ENCODE data around the gene IGLL5.

The IGLL5 gene

DNA sequence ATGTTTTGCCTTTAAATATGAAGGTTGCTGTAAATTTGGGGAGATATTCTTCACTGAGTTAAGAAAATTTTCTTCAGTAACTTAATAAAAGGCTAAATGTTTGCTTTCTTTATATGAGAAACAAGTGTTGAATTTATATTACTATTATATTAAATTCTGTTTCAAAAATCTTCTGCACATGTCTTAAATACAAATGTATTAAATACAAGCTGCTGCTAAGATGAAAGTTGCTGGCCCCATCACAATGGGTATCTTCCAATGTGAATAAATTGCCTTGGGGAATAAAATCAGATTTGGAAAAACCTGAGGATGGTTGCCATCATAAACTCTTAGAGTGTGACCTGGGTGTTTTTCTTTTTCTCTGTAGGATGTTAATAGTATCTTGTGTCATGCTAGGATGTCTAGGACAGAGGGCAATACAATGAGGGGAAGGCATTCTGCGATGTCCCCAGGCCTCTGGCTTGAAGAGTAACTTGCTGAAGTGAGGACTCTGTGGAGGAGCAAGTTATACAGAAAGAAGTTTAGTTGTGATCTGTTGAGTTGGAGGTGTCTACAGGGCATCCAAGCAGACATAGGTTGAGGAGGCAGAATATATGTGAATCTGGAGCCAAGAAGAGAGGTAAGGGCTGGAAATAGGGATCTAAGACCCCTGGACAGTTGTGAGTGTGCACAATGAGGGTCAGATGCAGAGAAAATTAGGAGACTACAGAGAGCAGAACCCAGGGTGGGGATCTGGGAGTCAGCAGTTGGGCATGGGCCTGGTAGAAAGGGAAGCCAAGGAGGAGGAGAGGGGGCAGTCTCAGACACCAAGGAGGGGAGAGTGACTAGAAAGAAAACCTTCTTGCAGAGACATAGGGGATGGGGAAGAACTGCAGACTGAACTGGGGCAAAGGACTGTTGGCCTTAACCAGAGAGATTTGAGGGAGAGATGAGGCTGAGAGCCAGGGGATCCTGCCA lies 4.8 kb downstream of the IGLL5 start:
- no peak for DNase-seq (ENCODE audit: low read depth)
- TF ChIP-seq, protein P1, sequence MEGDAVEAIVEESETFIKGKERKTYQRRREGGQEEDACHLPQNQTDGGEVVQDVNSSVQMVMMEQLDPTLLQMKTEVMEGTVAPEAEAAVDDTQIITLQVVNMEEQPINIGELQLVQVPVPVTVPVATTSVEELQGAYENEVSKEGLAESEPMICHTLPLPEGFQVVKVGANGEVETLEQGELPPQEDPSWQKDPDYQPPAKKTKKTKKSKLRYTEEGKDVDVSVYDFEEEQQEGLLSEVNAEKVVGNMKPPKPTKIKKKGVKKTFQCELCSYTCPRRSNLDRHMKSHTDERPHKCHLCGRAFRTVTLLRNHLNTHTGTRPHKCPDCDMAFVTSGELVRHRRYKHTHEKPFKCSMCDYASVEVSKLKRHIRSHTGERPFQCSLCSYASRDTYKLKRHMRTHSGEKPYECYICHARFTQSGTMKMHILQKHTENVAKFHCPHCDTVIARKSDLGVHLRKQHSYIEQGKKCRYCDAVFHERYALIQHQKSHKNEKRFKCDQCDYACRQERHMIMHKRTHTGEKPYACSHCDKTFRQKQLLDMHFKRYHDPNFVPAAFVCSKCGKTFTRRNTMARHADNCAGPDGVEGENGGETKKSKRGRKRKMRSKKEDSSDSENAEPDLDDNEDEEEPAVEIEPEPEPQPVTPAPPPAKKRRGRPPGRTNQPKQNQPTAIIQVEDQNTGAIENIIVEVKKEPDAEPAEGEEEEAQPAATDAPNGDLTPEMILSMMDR (IDR thresholded peaks at IDR 0.05; ENCODE audit: low read depth, low read length, missing control alignments), result no peak
- no peak overlapping the region for H3K4me3 ChIP-seq (ENCODE audit: low read depth, low read length)
- in situ Hi-C loops (cut with HindIII; ENCODE audit: low sequenced_read_pairs), result no loop called here

DNA sequence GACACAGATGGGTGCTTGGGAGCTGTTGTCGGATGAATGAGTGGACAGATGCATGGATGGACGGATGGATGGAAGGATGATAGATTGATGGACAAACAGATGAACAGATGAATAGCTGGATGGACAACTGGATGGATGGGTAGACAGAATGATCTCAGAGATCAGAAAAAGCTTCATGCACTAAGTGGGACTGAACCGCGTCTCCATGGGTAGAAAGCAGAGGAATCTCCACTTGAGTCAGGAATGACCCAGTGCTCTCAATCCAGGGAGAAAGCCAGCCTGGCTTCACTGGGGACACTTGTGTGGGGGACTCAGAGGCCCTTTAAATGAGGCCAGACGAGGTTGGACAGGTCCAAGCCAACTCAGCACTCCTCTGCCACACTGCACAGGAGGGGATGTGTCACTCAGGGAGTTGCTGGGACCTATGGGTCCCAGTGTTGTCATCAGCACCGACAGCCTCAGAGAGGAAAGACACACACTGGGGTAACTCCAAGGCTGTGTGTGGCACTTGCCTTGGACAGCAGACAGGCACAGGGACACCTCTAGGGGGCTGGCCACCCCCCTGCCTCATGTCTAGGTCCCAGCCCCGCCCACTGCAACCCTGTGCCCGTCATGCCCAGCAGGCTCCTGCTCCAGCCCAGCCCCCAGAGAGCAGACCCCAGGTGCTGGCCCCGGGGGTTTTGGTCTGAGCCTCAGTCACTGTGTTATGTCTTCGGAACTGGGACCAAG lies 5.6 kb downstream of the IGLL5 start:
- in situ Hi-C loops (cut with HindIII; ENCODE audit: low sequenced_read_pairs), result no loop called here
- DNase-seq (ENCODE audit: low read depth), result no peak
- TF ChIP-seq, protein P1 (IDR thresholded peaks at IDR 0.05; ENCODE audit: low read depth, low read length, missing control alignments), result no peak
- no peak overlapping the region for H3K4me3 ChIP-seq (ENCODE audit: low read depth, low read length)

DNA sequence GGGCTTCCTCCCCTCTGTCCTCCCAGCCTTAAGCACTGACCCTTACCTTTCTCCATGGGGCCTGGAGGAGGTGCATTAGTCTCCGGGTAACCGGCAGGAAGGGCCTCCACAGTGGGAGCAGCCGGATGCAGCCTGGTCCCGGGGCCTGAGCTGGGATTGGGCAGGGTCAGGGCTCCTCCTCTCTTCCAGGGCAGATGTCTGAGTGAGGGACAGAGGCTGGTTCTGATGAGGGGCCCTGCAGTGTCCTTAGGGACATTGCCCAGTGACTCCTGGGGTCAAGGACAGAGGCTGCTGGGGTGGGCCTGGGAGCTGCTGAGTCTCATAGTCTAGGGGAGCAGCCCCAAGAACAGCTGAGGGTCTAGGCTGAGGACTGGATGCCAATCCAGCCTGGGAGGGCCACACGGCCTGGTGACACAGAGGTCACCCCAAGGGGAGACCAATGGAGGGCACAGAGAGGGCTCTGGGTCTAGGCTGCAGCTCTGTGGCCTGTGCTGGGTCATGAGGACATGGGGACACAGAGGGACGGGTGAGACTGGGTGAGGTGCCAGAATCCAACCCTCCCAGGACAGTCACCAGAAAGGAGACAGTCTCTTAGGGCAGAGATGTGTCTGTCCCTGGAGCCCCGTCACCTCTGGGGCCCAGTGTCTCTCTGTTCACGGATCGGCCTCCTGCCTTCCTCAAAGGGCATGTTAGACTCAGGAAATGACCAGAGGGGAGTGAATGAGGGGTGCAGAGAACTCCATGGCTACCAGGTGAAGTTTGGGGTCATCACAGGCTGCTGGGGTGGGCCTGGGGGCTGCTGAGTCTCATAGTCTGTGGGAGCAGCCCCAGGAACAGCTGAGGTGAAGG lies 6.5 kb downstream of the IGLL5 start:
- in situ Hi-C loops (cut with HindIII; ENCODE audit: low sequenced_read_pairs), result no loop called here
- no peak overlapping the region for H3K4me3 ChIP-seq (ENCODE audit: low read depth, low read length)
- DNase-seq (ENCODE audit: low read depth), result no peak
- TF ChIP-seq, protein P1 (IDR thresholded peaks at IDR 0.05; ENCODE audit: low read depth, low read length, missing control alignments), result no peak

DNA sequence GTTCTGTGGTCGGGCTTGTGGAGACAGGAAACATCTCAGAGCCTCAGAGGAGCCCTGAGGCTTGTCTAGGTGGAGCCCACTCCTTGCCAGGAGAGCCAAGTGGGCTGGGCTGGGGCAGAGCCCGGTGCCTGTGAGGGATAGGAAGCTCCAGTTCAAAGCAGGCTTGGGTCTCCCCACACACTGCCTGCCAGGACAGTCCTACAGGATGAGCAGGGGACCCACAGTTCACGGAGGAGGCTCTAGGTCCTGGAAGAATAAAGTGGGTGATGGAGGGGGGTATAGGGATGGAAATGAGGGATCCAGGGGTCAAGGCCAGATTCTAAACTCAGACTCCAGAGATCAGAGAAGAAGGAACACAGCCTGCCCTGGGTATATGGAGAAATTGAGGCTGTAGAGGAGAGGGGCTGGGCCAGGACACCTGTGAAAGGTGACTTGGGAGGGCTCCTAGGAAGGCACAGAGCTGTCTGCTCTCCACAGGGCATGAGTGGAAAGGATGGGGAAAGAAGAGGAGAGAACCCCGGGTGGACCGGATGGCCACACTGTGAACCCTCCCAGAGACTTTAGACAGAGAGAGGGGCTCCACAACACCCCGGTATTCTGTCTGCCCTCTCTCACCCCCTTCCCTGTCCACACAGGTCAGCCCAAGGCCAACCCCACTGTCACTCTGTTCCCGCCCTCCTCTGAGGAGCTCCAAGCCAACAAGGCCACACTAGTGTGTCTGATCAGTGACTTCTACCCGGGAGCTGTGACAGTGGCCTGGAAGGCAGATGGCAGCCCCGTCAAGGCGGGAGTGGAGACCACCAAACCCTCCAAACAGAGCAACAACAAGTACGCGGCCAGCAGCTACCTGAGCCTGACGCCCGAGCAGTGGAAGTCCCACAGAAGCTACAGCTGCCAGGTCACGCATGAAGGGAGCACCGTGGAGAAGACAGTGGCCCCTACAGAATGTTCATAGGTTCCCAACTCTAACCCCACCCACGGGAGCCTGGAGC lies 7.4 kb downstream of the IGLL5 start:
- H3K4me3 ChIP-seq (ENCODE audit: low read depth, low read length), result no peak overlapping the region
- TF ChIP-seq, protein P1 (IDR thresholded peaks at IDR 0.05; ENCODE audit: low read depth, low read length, missing control alignments), result no peak
- DNase-seq (ENCODE audit: low read depth), result no peak
- in situ Hi-C loops (cut with HindIII; ENCODE audit: low sequenced_read_pairs), result no loop called here

DNA sequence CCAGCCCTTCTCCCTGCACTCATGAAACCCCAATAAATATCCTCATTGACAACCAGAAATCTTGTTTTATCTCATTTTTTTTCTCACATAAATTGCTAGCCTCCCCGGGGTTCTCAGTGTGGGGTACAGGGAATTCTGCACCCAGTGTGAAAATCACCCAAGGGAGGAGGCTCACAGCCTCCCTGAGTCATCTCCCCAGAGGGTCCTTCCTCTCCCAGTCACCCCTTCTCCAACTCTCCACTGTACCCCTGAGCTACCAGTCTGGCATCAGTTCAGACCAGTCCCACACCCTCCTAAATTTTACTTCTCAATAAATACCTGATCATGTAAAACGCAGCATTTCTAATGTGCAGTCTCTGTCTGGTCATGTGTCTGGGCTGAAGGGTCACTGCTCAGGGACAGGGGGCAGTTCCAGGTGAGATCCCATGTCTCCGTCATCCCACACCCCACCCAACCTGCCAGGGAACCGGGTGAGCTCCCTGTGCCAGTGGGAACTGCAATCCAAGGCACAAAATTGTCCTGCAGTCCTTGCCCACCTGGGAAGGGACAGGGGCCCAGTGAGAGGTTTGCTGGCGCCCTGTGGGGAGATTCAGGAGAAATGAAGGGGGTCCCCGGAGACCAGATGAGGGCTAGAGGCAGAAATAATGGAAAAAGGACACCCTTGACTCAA lies 8.3 kb downstream of the IGLL5 start:
- TF ChIP-seq, protein P1 (IDR thresholded peaks at IDR 0.05; ENCODE audit: low read depth, low read length, missing control alignments), result no peak
- DNase-seq (ENCODE audit: low read depth), result no peak
- no peak overlapping the region for H3K4me3 ChIP-seq (ENCODE audit: low read depth, low read length)
- in situ Hi-C loops (cut with HindIII; ENCODE audit: low sequenced_read_pairs), result no loop called here
